ENCODE measurements around the gene RNF186.

The RNF186 gene

DNA sequence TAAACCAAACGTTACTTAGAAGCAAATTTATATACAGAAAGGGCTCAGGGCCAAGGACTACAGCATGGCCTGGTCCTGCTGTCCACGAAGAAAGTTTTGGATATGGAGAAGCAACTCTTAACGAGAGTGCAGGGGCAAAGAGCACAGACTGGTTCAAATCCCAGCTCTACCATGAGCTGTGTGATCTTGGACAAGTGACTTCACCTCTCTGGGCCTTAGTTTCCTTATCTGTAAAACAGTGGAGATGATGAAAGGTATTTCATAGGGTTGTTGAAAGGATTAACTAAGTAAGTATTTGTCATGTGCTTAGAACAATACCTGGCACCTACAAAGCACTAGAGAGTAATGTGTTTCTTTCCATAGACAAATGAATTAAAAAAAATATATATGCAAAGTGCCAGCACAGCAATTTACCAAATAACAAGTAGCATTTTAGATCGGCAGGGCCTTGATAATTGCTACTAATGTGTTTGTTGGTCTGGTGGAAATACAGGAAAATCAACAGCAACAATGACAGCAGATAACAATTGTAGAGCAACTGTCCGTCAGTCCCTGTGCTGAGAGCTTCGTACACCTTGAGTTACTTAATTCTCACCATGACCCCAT lies 40.8 kb downstream of the RNF186 start:
- no peak for DNase-seq (ENCODE audit: low read depth)
- TF ChIP-seq, protein P1, sequence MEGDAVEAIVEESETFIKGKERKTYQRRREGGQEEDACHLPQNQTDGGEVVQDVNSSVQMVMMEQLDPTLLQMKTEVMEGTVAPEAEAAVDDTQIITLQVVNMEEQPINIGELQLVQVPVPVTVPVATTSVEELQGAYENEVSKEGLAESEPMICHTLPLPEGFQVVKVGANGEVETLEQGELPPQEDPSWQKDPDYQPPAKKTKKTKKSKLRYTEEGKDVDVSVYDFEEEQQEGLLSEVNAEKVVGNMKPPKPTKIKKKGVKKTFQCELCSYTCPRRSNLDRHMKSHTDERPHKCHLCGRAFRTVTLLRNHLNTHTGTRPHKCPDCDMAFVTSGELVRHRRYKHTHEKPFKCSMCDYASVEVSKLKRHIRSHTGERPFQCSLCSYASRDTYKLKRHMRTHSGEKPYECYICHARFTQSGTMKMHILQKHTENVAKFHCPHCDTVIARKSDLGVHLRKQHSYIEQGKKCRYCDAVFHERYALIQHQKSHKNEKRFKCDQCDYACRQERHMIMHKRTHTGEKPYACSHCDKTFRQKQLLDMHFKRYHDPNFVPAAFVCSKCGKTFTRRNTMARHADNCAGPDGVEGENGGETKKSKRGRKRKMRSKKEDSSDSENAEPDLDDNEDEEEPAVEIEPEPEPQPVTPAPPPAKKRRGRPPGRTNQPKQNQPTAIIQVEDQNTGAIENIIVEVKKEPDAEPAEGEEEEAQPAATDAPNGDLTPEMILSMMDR (IDR thresholded peaks at IDR 0.05; ENCODE audit: low read depth, low read length): no peak
- TF ChIP-seq, protein P2, sequence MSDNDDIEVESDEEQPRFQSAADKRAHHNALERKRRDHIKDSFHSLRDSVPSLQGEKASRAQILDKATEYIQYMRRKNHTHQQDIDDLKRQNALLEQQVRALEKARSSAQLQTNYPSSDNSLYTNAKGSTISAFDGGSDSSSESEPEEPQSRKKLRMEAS (IDR thresholded peaks at IDR 0.05; ENCODE audit: low read depth, low read length): no peak
- TF ChIP-seq MYC (IDR thresholded peaks at IDR 0.05; ENCODE audit: low read depth, low read length) (no peak), POLR2A (IDR thresholded peaks at IDR 0.05; ENCODE audit: extremely low read depth, insufficient read length) (no peak)
- H3K4me3 ChIP-seq (ENCODE audit: low read depth, low read length): no peak overlapping the region

DNA sequence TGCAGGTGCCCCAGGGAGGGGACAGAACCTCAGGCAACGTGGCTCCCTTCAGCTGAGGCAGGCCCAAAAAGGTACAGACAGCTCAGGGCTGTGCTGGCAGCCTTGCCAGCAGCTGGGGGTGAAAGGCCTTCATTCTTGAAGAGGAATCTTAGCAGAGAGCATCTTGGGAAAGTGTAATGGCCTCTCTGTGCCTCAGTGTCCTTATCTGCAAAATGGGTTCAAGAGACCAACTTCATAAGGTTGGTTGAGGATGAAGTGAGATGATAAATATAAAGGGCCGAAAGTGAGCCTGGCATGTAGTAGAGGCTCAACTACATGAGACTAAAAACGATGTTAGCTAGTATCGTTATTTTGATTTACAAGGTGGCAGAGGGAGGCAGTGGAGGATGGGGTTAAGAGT lies 41.6 kb downstream of the RNF186 start:
- TF ChIP-seq, protein P2 (IDR thresholded peaks at IDR 0.05; ENCODE audit: low read depth, low read length): no peak
- TF ChIP-seq, protein P1 (IDR thresholded peaks at IDR 0.05; ENCODE audit: low read depth, low read length): no peak
- TF ChIP-seq MYC (IDR thresholded peaks at IDR 0.05; ENCODE audit: low read depth, low read length) (no peak), POLR2A (IDR thresholded peaks at IDR 0.05; ENCODE audit: extremely low read depth, insufficient read length) (no peak)
- H3K4me3 ChIP-seq (ENCODE audit: low read depth, low read length): no peak overlapping the region
- DNase-seq (ENCODE audit: low read depth): no peak

DNA sequence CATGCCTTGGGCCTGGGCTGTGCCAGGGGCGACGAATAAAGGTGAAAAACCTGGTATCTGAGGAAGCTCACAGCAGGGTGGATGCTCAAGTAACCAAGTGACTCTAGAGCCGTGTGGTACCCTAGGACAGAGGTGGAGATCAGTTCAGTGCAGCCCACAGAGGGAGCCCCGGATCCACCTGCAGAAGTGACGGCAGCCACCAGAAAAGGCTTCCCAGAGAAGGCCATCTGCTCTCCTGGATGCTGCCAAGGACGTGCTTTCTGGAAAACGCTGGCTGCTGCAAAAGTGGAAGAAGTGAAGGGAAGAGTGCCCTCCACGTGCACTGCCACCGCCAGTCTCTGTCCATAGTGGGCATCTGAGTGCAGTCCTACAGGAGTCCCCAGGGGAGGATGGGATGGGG lies 43.0 kb downstream of the RNF186 start:
- no peak overlapping the region for H3K4me3 ChIP-seq (ENCODE audit: low read depth, low read length)
- no peak for DNase-seq (ENCODE audit: low read depth)
- TF ChIP-seq, protein P1 (IDR thresholded peaks at IDR 0.05; ENCODE audit: low read depth, low read length): no peak
- TF ChIP-seq MYC (IDR thresholded peaks at IDR 0.05; ENCODE audit: low read depth, low read length): no peak
- TF ChIP-seq, protein P2 (IDR thresholded peaks at IDR 0.05; ENCODE audit: low read depth, low read length): no peak
- TF ChIP-seq POLR2A (IDR thresholded peaks at IDR 0.05; ENCODE audit: extremely low read depth, insufficient read length): no peak

DNA sequence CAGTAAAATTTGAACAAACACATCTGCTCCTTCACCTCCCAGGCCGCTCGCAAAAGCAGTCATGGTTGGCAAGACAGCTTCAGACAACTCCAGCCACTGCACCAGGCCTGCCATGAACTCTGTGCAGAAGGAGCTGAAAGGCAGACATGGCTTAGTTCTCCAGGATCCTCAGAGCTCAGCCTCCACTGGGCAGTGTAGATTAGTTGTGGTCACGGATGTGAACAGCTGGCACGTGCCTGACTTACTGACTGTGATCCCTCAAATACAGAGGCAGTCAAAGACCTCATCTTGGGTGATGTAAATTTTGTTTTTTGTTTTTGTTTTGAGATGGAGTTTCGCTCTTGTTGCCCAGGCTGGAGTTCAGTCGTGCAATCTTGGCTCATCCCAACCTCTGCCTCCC lies 43.7 kb downstream of the RNF186 start:
- no peak for DNase-seq (ENCODE audit: low read depth)
- no peak overlapping the region for H3K4me3 ChIP-seq (ENCODE audit: low read depth, low read length)
- TF ChIP-seq, protein P2 (IDR thresholded peaks at IDR 0.05; ENCODE audit: low read depth, low read length): no peak
- TF ChIP-seq POLR2A (IDR thresholded peaks at IDR 0.05; ENCODE audit: extremely low read depth, insufficient read length) (no peak), MYC (IDR thresholded peaks at IDR 0.05; ENCODE audit: low read depth, low read length) (no peak)
- TF ChIP-seq, protein P1 (IDR thresholded peaks at IDR 0.05; ENCODE audit: low read depth, low read length): no peak

DNA sequence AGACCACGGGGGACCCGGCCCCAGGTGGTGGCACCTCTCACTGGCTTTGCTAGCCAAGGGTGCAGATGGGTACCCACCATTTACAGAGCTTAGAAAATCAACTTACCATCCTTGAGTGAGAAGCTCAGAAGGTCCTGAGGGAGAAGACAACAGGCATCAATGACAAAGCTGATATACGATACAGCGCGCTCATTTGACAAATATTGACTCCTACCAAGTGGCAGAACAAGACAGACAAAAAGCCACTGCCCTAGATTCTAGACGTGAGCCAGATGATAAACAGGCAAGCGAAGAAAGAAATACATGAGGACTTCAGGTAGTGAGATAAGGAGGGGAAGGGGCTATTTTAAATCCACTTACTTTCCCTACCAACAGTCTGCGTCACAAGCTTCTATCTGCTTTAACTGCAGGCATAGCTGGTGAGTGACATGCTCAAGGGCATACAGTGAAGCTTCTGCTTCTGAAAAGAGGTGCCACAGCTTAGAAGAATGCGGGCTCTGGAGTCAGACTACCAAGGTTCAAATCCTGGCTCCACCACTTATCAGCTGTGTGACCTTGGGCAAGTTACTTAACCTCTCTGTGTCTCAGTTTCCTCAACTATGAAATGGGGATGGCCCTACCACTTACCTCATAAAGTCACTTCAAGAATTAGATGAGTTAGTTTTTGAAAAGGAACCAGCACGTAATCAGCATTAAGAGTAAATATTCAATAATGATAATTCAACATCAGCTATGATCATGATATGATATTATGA lies 44.5 kb downstream of the RNF186 start:
- H3K4me3 ChIP-seq (ENCODE audit: low read depth, low read length): no peak overlapping the region
- no peak for TF ChIP-seq POLR2A (IDR thresholded peaks at IDR 0.05; ENCODE audit: extremely low read depth, insufficient read length)
- TF ChIP-seq, protein P2 (IDR thresholded peaks at IDR 0.05; ENCODE audit: low read depth, low read length): no peak
- TF ChIP-seq, protein P1 (IDR thresholded peaks at IDR 0.05; ENCODE audit: low read depth, low read length): no peak
- TF ChIP-seq MYC (IDR thresholded peaks at IDR 0.05; ENCODE audit: low read depth, low read length): no peak
- no peak for DNase-seq (ENCODE audit: low read depth)
